ENCODE data around the gene FLVCR2.
A peak's percentile ranks its signal among the peaks of the same experiment; 100 is the strongest.

DNA sequence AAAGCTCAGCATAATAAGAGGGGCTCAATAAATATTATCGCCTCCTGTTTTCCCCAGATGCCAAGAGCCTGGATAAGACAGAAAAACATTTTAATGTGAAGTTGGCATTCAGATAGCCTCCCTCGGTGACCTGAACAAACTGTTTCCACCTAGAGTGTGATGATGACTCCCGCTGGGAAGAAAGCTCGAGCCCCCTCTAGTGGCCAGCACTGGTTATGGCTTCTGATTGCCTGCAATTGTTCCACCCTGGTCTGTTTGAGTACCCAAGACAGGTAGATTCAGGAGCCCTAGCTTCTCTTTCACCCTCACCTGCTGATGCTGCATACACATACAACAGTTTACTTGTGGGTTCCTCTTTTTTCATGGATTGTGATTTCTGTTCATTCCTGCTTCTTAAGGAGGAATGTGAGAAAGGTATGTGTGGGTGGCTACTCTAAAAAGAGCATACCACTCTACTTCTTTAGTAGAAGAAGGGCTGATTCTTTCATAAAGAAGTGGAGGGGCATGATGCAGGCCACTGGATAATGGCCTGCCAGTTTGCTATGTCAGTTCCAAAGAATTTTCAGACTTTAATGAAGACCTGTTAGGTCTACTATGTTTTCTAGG lies 75.8 kb downstream of the FLVCR2 start:
- TF ChIP-seq, protein P1, sequence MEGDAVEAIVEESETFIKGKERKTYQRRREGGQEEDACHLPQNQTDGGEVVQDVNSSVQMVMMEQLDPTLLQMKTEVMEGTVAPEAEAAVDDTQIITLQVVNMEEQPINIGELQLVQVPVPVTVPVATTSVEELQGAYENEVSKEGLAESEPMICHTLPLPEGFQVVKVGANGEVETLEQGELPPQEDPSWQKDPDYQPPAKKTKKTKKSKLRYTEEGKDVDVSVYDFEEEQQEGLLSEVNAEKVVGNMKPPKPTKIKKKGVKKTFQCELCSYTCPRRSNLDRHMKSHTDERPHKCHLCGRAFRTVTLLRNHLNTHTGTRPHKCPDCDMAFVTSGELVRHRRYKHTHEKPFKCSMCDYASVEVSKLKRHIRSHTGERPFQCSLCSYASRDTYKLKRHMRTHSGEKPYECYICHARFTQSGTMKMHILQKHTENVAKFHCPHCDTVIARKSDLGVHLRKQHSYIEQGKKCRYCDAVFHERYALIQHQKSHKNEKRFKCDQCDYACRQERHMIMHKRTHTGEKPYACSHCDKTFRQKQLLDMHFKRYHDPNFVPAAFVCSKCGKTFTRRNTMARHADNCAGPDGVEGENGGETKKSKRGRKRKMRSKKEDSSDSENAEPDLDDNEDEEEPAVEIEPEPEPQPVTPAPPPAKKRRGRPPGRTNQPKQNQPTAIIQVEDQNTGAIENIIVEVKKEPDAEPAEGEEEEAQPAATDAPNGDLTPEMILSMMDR (IDR thresholded peaks at IDR 0.05), result peak; percentile 88 to 98 (median 94)
- no peak for TF ChIP-seq POLR2A (IDR thresholded peaks at IDR 0.05)
